Islet of Langerhans (tissue), 1 donor: ENCODE measurements around the gene AFF1.

Experiments
- FAIRE-seq: peaks from one replicate; lab custom pipeline; 2011; peaks lifted over from hg19 to GRCh38; lab: Jason Lieb, UNC

Gene AFF1

GRCh38 chr4:86957215-86957614 is 22.4 kb downstream of the AFF1 start:
- FAIRE-seq: no peak

- no peak for FAIRE-seq
These were observed 25.0 kb downstream of the AFF1 start for GRCh38 chr4:86959588-86960500.

GRCh38 chr4:86960557-86960961 is 25.7 kb downstream of the AFF1 start:
- FAIRE-seq: no peak

DNA sequence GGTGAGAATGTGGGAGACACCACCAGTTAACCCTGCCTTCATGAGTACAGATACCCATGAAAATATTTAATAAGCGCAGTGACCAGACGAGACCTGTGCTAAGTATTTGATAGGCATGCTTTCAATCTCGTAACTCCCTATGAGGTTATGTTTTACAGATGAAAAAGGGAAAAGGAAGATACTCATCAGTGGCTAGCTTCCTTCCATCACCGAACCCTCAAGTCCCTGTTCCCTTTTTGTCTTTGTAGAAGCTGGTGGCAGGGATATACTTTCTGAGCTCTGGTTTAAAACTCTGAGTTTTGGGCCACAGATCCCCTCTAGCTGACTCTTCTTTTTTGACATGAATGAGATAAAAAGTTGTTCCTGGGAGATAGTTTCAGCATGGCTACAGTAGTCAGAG is 26.3 kb downstream of the AFF1 start:
- FAIRE-seq: no peak

DNA sequence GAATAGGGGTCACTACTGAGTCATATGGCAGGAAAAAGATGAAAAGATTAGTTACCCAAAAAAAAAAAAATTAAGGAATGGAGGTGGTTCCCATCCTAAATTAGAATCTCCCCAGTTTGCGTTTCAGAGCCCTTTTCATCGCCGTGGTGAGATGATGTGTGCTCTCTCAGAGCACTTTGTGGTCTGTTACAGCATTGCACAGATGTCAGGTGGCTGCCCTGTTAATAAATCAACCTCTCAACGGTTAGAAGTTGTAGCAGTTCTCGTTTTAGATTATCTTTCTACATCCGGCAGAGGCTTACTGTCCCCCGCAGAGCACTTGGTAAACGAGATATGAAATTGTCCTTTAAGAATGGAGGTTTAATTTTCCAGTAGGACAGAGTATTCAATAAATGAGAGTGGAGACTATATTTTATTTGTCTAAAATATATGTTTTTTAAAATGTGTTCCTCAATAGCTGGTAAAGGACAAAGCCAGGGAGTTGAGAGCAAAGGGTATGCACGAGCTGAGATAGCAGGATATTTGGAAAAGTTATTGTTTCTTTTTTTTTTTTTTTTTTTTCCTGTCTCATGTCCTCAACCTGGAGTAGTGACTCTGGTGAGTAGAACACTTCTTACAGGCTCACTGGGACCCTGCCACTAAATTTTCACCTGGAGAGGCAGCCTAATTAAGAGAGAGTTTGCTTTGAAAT is 26.9 kb downstream of the AFF1 start:
- no peak for FAIRE-seq

- FAIRE-seq: no peak
These were observed 28.9 kb downstream of the AFF1 start for GRCh38 chr4:86963697-86964096.

DNA sequence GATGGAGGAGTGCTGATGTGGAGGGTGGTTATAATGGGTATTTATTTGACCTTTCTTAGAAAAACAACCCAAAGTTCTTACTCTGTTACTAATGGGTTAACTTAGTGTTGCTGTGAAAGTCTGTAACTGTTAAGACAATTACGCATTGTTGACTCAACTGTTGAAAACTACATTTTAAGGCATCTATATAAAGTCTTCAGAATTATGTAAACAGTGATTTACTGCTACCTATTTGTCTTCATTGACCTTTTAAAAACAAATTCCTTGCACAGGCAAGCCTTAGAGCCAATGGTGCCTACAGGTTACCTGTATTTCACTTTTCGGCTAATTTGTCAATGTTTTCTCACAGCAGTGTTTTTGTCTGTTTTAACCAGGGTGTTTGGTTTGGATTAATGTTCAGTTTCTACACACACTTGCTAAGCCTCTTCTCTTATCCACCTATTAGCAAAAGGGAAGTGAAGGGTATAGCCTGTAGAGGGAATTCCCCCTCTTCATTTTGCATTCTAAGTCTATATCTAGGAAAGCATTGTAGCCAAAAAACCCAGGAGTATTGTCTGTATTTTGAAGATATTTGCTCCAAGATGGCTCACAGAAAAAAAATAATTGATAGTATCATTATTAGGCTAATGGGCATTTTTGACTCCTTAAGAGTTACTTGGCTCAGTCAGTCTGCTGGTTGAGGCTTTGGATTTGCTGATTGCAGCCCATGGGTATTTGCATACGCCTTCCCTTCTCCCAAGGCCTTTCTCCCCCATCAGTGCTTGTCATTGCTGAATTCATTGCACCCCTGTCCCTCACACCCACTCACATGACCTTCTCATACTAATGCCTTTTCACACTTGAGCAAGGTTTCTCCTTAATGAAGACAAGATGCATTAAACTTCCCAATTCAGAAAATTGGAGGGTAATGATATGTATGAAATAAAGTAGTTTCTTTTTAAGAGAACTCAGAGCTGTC is 30.5 kb downstream of the AFF1 start:
- no peak for FAIRE-seq

GRCh38 chr4:86967073-86967472 is 32.3 kb downstream of the AFF1 start:
- FAIRE-seq: no peak

- FAIRE-seq: no peak
These were observed 33.0 kb downstream of the AFF1 start for GRCh38 chr4:86967798-86968197.

GRCh38 chr4:86968547-86968946 is 33.7 kb downstream of the AFF1 start:
- FAIRE-seq: no peak

DNA sequence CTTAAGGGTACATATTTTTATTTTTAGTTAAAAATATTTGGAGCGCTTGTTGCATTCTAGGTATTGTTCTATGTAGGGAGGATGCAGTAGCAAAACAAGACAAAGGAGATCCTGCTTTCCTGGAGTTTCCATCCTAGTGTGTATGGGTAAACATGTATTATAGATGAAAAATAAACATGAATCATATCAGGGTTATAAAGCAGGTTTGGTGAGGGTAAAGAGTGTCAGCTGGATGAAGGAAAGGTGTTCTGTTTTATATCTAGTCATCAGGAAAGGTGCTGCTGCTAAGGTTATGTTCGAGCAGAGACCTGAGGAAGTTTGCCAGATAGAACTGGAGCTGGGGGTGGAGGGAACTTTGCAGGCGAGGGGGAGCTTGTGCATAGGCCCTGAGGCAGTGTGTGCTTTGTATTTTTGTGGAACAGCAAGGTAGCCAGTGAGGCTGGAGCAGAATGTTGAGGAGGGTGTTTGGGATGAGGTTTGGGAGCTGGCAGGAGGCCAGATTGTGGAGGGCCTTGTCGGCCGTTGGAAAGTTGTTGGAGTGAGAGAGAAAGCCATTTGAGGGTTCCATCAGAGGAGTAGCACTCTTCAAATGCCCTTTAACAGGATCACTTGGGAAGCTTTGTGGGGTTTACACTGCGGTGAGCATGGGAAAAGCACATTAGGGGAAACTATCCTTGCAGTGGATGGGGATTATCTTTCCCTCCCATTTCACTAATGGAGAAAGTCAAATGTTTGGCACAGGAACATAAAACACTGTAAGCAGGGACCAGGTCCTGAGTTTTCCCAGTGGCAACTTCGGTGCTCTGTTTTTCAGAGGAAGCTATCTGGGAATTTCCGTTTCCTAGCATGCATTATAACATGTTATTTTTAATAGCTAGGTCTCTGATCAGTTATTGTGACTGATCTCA is 35.9 kb downstream of the AFF1 start:
- no peak for FAIRE-seq

- no peak for FAIRE-seq
These were observed 36.5 kb downstream of the AFF1 start for GRCh38 chr4:86971355-86971683.

DNA sequence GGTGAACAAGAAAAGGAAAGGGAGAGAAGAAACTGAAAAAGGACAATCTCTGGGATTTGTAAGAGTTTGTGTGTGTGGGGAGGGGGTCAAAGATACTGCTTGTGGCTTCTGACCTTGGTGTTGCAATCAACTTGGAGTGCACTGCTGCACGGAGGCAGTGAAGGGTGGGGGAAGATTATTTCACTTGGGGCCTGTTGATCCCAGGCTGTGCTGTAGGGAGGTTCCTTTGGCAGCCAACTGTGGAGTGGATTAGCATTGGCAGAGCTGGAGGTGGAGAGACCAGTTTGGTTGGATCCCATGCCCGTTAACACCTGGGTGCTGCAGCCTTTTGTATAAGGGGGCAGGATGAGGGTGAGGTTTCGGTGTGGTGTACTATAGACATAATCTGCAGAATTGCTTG is 38.2 kb downstream of the AFF1 start:
- no peak for FAIRE-seq

- no peak for FAIRE-seq
These were observed 38.9 kb downstream of the AFF1 start for GRCh38 chr4:86973668-86974067.

- FAIRE-seq: no peak
These were observed 39.8 kb downstream of the AFF1 start for GRCh38 chr4:86974551-86974994.

DNA sequence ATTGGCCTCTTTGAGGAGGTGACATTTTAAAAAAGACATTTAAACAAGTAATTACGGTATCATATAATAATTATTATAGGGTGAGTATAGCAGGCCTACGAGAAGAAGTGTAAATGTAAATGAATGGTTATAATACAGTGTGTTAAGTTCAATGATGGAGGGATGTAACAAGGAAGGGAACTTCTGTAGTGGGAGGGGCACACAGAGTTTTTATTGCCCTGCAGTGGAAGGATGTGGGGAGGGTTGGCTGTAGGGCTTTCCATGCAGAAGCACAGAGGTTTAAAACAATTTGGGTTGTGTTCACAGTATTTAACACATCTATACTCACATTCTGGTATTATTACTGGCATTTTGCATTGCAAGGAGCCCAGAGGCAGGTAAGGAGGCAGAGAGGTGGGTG is 41.1 kb downstream of the AFF1 start:
- FAIRE-seq: no peak

GRCh38 chr4:86976801-86977485 is 42.1 kb downstream of the AFF1 start:
- no peak for FAIRE-seq

DNA sequence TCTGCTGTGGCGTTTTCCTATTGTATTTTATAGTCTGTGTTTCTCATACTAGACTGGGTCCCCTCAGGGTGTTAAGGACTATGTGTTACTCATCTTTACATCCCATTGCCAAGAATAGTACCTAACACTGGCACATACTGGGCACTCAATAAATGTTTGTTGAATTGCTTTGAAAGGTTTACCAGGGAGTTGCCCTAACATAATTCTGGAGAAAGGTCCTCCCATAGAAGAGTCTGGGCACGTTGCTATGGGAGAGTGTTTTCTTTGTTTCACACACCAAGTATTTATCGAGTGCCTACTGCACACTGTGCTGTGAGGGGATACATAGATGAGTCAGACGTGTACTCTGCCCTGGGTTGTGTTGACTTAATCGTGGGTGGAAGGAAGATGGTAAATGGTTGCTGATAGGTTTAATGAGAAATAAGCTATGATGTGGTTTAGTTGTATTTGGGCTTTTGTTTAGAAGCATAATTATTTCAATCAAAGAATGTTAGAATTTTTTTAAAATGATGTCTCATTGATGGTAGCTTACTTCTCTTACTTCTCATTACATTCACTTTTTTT is 42.9 kb downstream of the AFF1 start:
- FAIRE-seq: no peak

DNA sequence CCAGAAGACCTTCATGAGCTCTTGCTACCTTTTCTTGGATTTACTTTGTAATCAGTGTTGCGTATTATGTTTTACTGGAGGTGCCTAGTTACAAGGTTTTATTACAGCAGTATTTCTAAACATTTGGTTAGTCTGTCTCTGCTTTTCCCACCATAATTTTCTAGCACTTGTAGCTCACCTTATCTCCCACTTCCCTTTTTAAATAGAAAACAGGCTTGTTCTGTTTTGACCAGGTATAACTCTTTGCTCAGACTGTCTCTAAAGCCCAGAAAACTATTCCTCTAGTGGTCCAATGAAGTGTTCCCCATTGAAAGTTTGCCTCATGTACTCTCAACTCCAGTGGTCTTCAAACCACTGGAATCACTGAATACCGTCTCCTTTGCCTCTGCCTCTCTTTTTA is 43.9 kb downstream of the AFF1 start:
- no peak for FAIRE-seq

DNA sequence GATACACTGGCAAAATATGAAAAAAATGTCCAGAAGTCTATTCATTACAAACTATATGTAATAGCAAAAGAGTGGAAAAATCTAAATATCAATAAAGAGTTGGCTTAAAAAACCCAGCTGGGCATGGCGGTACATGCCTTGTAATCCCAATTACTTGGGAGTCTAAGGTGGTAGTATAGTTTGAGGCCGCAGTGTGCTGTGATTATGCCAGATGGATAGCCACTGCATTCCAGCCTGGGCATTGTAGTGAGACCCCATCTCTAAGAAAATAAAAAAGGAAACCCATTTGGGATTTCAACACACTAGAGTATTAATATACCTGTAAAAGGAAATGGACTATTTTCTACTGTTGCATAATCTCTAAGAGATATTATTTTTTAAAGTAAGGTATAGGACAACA is 45.4 kb downstream of the AFF1 start:
- FAIRE-seq: no peak

GRCh38 chr4:86981789-86982188 is 47.0 kb downstream of the AFF1 start:
- no peak for FAIRE-seq
